HepG2 (cell line): ENCODE results near the gene S100P. TPM values are rescaled to one million over a fixed set of nuclear protein-coding genes. Genes with fewer than 3 reads are reported as not detected.

Source experiments
- CAMTA2 ChIP-seq: sonication (generic); formaldehyde crosslinking; IDR thresholded peaks from 2 replicates; pipeline ENCODE4 v1.4.0; 2020; ENCODE audit warnings: mild to moderate bottlenecking, missing genetic modification reagents, borderline replicate concordance
- CEBPB ChIP-seq: IDR thresholded peaks from 2 replicates; pipeline ENCODE4 v1.6.1; 2011; ENCODE audit warnings: low read depth, low read length, improper control_type of control experiment, borderline replicate concordance
- DZIP1 ChIP-seq: sonication (generic); formaldehyde crosslinking; IDR thresholded peaks from 2 replicates; pipeline ENCODE4 v1.5.0; 2020; ENCODE audit warnings: mild to moderate bottlenecking, missing genetic modification reagents
- FOXM1 ChIP-seq: sonication (generic); formaldehyde crosslinking; IDR thresholded peaks from 2 replicates; pipeline ENCODE4 v1.5.0; 2020; ENCODE audit warnings: missing genetic modification reagents
- HDAC1 ChIP-seq: sonication (generic); formaldehyde crosslinking; IDR thresholded peaks from 2 replicates; pipeline ENCODE4 v1.5.1; 2020; ENCODE audit warnings: mild to moderate bottlenecking, missing genetic modification reagents
- NCOA2 ChIP-seq: sonication (generic); formaldehyde crosslinking; IDR thresholded peaks from 2 replicates; pipeline ENCODE4 v1.8.0; 2022; ENCODE audit warnings: inconsistent platforms
- ZGPAT ChIP-seq: IDR thresholded peaks from 2 replicates; pipeline ENCODE4 v1.6.1; 2016; ENCODE audit warnings: mild to moderate bottlenecking
- ZNF33A ChIP-seq: sonication (generic); formaldehyde crosslinking; IDR thresholded peaks from 2 replicates; pipeline ENCODE4 v1.5.1; 2020; ENCODE audit warnings: missing genetic modification reagents, mild to moderate bottlenecking, moderate library complexity, borderline replicate concordance
- ZNF512 ChIP-seq: sonication (generic); formaldehyde crosslinking; IDR thresholded peaks from 2 replicates; pipeline ENCODE4 v1.4.0; 2020; ENCODE audit warnings: mild to moderate bottlenecking, missing genetic modification reagents
- ZNF713 ChIP-seq: sonication (generic); formaldehyde crosslinking; IDR thresholded peaks from 2 replicates; pipeline ENCODE4 v1.4.0; 2020; ENCODE audit warnings: mild to moderate bottlenecking, missing genetic modification reagents
- polyA plus RNA-seq, 8 experiments: library from polyadenylated mRNA; depleted of rRNA in 3 of 8; stranded (reverse) in 7 of 8; unstranded in 1 of 8; fragments of >200 nt; fragmentation: Illumina TruSeq in 4 of 8; extraction: Trizol in 4 of 8; gene quantifications; 2 replicates each; pipeline versions ENCODE4 v1.2.1 to v1.2.3, GENCODE V29; 2011 to 2016; ENCODE audit warnings: low read depth in 4 of 8, missing spikeins in 1 of 8, mixed read lengths in 1 of 8; ENCODE audit not compliant: insufficient read depth in 1 of 8
- total RNA-seq, 5 experiments: library from RNA; depleted of rRNA; stranded (reverse); fragments of >200 nt; fragmentation: Illumina TruSeq; extraction: Trizol; gene quantifications; 2 replicates each; pipeline ENCODE4 v1.2.3, GENCODE V29; 2016; ENCODE audit warnings: low read depth in 1 of 5
- TF ChIP-seq, protein P1 (sequence below): sonication (generic); formaldehyde crosslinking; IDR thresholded peaks from 2 replicates; pipeline ENCODE4 v1.4.0; 2020; ENCODE audit warnings: missing genetic modification reagents
- TF ChIP-seq, protein P2 (sequence below): sonication (generic); IDR thresholded peaks from 2 replicates; pipeline ENCODE4 v1.6.1; 2016; ENCODE audit warnings: low read depth, borderline replicate concordance

S100P gene
- total and polyA plus RNA-seq, 2 of the 13 experiments (the other 11 are each of a cell fraction or from before 2014, with no cell fraction given), result 278 to 1,649 TPM

GRCh38 chr4:6709230-6710114, 15.8 kb downstream of the S100P start, which contains the start of gene MRFAP1L1 (continued):
- TF ChIP-seq, protein P1, sequence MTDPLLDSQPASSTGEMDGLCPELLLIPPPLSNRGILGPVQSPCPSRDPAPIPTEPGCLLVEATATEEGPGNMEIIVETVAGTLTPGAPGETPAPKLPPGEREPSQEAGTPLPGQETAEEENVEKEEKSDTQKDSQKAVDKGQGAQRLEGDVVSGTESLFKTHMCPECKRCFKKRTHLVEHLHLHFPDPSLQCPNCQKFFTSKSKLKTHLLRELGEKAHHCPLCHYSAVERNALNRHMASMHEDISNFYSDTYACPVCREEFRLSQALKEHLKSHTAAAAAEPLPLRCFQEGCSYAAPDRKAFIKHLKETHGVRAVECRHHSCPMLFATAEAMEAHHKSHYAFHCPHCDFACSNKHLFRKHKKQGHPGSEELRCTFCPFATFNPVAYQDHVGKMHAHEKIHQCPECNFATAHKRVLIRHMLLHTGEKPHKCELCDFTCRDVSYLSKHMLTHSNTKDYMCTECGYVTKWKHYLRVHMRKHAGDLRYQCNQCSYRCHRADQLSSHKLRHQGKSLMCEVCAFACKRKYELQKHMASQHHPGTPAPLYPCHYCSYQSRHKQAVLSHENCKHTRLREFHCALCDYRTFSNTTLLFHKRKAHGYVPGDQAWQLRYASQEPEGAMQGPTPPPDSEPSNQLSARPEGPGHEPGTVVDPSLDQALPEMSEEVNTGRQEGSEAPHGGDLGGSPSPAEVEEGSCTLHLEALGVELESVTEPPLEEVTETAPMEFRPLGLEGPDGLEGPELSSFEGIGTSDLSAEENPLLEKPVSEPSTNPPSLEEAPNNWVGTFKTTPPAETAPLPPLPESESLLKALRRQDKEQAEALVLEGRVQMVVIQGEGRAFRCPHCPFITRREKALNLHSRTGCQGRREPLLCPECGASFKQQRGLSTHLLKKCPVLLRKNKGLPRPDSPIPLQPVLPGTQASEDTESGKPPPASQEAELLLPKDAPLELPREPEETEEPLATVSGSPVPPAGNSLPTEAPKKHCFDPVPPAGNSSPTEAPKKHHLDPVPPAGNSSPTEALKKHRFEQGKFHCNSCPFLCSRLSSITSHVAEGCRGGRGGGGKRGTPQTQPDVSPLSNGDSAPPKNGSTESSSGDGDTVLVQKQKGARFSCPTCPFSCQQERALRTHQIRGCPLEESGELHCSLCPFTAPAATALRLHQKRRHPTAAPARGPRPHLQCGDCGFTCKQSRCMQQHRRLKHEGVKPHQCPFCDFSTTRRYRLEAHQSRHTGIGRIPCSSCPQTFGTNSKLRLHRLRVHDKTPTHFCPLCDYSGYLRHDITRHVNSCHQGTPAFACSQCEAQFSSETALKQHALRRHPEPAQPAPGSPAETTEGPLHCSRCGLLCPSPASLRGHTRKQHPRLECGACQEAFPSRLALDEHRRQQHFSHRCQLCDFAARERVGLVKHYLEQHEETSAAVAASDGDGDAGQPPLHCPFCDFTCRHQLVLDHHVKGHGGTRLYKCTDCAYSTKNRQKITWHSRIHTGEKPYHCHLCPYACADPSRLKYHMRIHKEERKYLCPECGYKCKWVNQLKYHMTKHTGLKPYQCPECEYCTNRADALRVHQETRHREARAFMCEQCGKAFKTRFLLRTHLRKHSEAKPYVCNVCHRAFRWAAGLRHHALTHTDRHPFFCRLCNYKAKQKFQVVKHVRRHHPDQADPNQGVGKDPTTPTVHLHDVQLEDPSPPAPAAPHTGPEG (CRISPR knock-in tag), result no peak
- no peak for TF ChIP-seq CEBPB
- peak; percentile 74; the same call in 1 of the 2 replicates for TF ChIP-seq CAMTA2 (CRISPR knock-in tag)
- no peak for TF ChIP-seq NCOA2 (CRISPR knock-in tag)
- TF ChIP-seq, protein P2, sequence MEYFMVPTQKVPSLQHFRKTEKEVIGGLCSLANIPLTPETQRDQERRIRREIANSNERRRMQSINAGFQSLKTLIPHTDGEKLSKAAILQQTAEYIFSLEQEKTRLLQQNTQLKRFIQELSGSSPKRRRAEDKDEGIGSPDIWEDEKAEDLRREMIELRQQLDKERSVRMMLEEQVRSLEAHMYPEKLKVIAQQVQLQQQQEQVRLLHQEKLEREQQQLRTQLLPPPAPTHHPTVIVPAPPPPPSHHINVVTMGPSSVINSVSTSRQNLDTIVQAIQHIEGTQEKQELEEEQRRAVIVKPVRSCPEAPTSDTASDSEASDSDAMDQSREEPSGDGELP, result peak; percentile 84; the same call in 1 of the 2 replicates
- no peak for TF ChIP-seq ZNF512 (CRISPR knock-in tag)
- TF ChIP-seq FOXM1 (CRISPR knock-in tag), result no peak
- peak; percentile 89; the same call in 1 of the 2 replicates for TF ChIP-seq DZIP1
- no peak for TF ChIP-seq ZNF33A (CRISPR knock-in tag)
- TF ChIP-seq ZGPAT (CRISPR knock-in tag), result peak; percentile 71; the same call in 1 of the 2 replicates
- TF ChIP-seq HDAC1 (CRISPR knock-in tag), result peak; percentile 74
- no peak for TF ChIP-seq ZNF713 (CRISPR knock-in tag)
